Measurements from ENCODE around the gene ATG9B.

- TF ChIP-seq EZH2 (IDR thresholded peaks at IDR 0.05; ENCODE audit: borderline replicate concordance, low read length) = no peak
- no peak for TF ChIP-seq CTCF (conservative IDR thresholded peaks at IDR 0.05 in 1 of 2, IDR thresholded peaks at IDR 0.05 in 1 of 2; ENCODE audit: extremely low read depth in 1 of 2, insufficient read depth in 1 of 2, low read depth in 1 of 2, low read length in 2 of 2)
These were observed 42.6 kb downstream of the ATG9B start for GRCh38 chr7:150981644-150982043.

Measured in mammary epithelial cell (primary cell).